Nucleus accumbens (tissue), 56 donors: ENCODE data around the gene CD300A.

Source experiments
- DNase-seq, 56 donors: peaks; one replicate each; lab custom pipeline; 2025; lab: John Stamatoyannopoulos, UW

The CD300A gene

DNA sequence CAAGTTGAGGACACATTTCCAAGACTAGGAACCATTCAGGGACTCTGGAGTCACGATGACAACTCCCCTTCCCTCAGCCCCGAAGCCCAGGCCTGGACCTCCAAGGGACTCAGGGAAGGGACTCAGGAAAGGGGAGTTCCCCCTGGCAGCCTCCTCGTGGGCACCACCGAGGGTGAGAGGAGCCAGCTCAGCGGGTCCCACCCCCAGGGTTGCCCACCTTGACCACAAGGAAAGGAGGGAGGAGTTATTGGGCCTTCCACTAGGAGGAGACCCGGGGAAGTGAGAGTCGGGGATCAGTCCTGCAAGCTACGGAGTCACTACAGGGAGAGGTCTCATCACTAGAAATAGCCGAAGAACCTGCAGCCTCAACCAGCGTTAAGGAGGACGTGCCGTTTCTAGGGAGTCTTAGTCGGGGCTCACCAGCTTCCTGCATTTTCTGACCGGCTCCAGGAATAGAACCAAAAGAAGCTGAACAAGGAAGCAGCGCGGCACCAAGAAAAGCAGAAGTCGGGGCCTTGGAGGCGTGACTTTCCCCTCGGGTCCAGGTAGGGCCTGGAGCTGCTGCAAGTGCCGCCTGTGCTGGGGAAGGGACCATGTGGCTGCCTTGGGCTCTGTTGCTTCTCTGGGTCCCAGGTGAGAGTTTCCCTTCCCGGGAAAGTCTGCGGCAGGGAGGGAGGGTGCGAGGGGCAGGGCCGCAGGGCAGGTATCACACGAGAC, at the start of gene CD300A:
Gene CD300A, plus strand, starts transcription at position 524 of the 717 bp plus-strand sequence. Its CDS starts 70 bp downstream, at position 594.
- peak in 6 of 56 donors; percentile 13 to 39 (median 28) for DNase-seq

DNA sequence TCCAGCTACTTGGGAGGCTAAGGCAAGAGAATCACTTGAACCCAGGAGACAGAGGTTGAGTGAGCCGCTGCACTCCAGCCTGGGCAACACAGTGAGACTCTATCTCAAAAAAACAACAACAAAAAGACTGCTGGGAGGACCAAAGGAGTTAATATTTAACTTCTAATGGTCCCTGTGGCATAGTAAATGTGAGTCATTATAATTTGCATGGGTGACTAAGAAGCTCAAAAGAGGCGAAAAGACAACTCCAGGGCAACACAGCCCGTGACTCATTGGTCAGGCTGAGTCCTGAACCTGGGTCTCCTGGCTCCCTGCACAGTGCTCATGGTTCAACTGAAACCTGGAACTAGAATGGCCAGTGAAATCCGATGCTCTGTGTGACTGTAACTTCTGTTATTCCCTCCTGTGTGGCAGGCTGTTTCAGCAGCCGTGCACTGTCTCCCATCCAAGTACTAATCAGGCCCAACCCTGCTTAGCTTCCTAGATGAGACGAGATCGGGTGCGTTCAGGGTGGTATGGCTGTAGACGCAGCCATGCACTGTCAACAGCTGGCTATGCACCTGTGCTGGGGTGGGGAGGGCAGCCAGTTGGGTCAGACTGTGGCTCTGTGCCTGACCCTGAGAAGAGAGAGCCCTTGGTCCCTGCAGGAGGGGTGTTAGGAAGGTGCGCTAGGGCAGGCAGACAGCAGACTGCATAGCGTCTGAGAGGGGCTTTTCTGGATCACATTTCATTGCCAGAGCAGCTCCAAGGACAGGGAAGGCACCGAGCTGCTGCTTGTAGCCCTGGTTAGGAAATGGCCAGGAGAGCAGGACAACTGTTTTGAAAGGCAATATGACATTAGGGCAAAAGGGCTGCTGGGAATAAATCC, 49.0 kb upstream of the CD300A start:
- DNase-seq: no peak

DNA sequence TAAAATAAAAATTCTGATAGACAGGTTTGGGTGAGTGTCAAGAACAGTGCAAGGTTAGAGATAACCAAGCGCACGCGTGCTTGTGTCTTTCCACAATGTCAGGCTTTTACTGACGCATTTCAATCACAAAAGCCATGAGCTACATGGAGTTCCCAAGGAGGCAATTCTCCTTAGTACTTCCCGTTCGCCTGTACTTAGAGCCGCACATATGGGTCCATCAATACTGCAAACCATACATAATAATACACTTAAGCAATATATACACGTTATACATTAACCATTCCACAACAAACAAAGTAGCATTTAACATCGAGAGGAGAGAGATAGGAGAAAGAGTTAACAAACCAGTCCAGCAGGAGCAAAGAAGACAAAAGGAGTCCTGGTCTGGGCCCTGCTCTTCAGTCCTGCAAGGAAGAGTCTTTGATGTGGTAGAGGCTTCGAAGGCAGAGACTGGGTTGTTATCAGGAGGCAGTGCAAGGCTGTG, 46.5 kb upstream of the CD300A start:
- DNase-seq: no peak

DNA sequence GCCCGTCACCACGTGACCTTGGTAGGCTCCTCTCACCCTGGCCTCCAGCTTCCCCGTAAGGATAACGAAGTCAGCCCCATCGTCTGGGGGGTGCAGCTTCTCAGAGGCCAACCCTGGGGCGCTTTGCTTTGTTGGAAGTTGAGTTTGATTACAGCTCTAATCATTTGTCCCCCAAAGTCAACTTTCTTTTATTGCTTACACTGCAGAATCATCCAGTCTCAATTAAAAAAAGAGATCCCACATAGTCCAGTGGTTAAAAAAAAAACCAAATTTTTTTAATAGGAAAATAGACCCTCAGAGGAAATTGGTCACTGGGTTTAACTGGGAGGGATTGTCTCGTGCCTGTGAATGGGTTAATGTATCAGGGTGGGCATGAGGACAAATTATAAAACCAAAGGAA, 42.3 kb upstream of the CD300A start:
- DNase-seq: no peak

DNA sequence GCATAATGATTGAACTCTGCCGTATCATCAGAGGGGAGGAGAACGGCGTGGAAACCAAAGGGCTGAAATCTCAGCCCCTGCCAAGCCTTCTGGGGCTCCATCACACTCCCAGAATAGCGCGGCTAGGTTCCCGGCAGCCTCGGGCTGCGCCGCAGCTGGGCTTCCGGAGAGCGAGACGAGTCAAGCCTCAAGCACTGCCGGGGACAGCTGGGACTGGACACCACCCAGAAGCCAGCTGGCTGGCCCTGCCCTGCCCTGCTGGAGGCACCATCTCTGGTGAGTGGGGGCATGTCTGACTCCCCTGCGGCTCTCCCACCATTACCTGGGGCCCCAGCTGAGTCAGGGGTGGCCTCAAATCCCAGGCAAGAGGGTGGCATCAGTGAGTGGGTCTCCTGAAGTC, 41.8 kb upstream of the CD300A start:
- DNase-seq: peak in 1 of 56 donors; percentile 21

DNA sequence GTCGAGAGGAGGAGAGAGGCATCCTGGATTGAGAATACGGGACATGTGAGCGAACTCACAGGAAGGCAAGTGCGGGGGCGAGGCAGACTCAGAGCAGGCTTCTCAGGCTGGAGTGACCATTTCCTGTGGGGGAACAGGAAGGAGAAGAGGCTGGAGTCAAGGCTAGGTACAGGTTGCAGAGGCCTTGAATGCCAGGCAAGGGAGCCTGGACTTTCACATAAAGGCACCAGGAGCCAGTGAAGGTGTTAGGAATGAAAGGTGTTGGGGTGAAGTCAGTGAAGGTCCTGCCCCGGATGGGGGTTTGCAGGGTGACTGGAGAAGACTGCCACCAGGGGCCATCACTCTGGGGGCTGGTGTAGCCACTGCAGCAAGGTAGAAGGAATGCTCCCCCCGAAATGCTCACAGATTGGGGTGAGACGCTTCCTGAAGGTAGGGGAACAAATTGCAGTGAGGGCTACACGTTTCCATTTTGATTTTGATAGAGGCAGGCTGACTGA, 39.8 kb upstream of the CD300A start:
- no peak for DNase-seq

DNA sequence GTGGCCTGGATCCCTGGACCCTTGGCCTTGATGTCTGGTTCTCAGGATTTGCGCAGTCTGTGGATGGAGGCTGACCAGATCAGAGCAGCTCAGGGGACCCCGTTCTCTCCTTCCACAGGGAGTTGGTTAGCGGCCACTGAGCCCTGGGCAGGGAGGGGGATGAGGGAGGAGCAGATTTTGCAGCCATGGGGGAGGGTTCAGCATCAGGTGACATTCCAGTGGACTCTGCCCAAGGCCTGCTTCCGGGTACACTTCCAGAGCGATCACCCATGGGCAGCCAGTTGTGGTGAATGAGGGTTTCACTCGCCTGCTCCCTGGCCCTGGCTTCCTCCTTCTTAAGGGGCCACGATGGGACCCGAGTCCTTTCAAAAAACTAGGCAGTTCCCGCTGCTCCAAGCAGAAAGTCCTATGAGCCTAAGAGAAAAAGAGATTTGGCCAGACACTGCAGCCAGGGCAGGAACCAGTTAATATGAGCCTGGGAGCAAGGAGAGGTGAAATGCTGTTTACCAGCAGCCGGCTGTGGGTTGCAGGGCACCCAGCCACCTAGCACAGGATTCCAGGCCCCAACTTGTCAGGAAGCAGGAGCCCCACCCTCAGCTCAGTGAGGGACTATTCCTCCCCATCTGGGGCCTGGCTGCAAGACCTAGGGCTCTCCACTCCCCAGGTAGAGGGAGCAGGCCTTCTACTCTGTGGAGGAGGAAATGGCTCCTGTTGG, 39.2 kb upstream of the CD300A start:
- DNase-seq: peak in 7 of 56 donors; percentile 13 to 47 (median 30)

DNA sequence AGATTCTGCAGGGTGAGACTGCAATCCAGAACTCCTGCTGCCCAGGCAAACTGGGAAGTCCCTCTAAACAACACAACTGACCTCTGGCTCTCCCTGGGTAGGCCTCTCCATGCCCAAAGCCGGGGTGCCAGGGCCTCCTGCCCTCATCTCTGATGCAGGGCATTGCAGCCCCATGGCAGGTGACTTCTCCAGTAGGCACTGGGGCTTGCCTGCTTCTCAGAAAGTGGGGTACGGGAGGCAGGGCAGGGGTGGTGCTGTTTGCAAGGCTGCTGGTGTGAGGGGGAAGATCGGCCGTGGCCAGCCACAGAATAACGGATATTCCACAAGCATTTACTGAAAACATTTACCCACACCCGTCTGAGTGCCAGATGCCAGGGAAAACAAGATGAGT, 38.7 kb upstream of the CD300A start:
- DNase-seq: no peak

DNA sequence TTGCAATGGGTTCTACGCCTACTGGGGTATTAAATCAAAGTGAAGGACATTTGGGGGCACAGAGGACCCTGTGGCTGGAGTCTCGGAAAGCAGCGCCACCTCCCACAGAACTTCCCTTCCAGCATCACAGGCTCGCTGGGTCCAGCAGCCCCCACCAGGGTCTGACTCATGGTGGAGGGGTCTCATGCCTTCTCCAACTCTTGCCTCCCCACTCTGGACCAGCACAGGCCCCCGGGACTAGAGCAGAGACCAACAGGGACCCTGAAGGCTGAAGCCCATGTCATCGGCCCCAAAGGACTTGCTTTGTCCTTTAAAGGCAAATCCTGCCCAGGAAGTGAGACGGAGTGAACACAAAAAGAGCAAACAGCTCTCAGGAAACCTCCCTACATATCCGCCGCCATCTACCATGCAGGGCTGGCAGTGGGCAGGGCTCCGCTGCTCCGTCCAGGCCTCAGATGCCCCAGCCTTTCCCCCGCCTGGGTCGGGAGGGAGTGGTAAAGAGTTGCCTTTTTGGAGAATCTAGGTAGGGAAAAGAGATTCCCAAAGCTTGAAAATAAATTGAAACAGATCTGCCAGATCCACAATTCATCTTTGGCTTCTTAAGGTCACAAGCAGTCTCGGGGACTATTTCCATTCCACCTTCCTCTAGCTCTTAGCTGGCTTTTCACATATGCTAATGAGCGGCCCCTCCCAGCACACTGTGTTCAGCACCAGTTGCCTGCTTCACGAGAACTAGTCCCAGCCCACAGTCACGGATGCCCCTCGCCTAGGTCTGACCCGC, 36.6 kb upstream of the CD300A start:
- DNase-seq: no peak

DNA sequence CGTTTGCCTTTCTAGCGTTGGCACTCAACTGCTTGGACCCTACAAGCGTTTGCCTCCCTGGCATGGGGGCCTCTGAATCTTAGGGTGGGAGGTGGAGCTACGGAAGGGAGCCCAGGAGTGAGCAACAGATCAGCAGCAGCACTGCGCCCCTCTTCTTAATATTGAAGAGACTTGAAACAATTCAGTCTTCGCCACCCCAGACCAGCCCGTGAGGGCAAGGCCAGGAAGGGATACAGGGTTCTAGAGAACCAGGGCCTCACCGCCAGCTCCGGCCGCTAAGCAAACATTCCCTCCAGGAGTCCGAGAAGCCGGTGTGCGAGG, 36.1 kb upstream of the CD300A start:
- no peak for DNase-seq

DNA sequence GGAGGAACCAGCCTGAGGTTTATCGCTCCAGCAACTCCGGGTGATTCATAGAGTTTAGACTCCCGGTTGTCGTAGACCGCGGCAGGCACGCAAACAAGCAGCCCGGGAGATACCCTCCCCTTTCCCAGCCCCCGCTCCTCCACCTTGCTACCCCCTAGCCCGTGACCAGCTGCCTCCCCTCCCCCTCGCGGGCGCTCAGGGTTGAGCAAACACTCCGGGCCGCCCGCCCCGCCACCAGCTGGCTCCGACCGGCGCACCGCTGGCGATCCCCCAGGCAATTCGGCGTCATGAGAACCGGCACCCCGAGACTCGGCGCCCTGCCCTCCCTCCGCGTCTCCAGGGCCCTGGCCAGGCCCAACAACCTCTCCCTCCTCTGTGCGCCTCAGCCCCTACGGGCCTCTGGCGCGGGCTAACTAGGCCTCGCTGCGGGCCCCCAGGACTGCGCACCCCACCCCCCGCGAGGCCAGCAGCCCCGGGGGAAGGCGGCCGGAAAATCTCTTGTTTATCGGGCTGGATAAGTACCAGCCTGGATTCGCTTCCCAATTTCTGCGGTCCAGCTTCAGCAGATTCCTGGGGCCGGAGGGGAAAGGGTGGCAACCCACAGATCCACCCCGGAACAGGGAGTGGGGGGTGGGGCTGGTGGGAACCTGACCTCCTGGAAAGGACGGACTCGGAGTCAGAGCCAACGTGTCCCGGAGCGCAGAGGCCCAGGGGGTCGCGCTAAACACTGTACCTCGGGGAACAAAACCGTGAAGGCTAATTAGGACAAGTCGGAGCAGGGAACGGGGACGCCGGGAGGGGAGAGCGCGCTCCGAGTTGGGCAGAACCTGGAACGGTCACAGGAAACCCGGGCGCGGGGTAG, 35.5 kb upstream of the CD300A start:
- DNase-seq: peak in 44 of 56 donors; percentile 17 to 84 (median 53)

DNA sequence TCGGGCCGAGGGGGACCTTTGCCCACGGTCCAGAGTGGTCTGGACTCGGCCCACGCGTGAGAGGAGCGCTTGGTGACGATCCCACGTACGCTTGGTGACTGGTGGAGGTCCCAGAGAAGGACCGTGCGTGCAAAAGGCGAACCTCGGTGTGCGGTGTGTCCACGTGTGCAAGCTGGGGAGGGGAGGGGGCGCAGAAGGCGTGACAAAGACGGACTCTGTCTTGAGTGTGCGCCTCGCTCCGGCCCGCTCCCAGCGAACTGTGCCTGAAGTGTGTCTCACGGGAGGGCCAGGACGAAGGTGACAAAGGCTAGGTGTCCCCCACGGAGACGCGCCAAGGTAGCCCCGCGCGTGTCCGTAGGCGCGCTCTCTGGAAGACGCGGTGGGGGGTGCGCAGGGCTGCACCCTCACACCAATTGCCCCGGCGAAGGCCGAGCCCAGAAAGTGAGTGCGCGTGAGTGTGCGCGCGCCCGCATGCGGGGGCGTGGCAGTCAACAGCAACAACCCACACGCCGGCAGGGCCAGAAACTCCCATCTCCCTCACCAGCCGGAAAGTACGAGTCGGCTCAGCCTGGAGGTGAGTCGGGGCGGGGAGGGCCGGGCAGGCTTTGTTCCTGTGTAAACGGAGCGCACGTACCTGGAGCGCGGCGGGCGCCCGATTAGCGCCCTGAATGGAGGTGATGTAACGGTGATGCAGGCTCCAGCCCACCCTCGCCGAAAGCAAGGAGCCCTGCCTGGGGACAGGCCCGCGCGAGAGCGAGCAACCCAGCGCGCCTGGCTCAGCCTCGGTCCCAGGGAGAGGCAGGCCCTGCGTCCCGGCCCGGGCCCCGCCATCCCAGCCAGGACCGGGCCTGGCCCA, 34.6 kb upstream of the CD300A start, which contains the start of gene GPRC5C:
Gene GPRC5C, plus strand, starts transcription at position 521 of the 856 bp plus-strand sequence. CDS start 7,689 bp downstream, outside the sequence.
- peak in 29 of 56 donors; percentile 14 to 76 (median 40) for DNase-seq

DNA sequence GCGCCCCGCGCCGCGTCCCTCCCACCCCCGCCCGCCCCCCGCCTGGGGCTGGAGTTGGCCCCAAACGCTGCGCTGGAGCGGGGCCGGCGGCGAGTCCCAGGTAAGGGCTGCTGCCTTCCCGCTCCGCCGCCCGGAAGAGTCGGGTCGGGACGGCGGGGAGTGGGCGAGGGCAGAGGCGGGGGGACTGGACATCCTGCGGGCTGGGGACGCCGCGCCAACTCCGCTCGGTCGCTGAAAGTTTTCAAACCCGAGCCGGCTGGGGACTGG, 34.1 kb upstream of the CD300A start:
- peak in 1 of 56 donors; percentile 63 for DNase-seq

DNA sequence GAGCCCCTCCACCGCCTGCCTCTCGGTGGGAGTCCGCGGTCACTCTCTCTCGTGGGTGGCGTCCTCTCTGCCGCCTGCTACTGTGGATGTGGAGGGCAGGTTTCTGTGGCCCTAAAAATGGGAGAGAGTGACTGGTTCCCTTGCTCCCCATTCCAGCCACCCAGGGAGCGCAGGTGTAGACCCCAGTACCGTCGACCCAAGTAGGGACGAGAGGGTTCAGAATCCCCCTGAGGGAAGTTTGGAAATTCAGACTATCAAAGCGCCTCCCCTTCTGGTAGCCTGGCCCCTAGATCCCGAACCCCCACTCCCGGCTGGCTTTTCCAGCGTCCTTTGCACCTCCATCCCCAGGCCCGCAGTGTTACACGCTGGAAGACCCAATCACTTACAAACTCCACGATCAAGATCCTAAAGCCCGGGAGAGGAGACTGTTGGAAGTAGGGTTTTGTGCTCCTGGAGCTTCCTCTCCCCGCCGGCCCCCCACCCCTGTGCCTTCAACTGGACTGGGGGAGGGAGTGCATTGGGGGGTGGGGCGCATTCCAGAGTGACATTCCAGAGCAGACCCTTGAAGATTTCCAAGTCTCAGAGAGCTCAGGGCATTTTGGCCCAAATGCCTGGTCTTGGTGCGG, 33.6 kb upstream of the CD300A start:
- no peak for DNase-seq

DNA sequence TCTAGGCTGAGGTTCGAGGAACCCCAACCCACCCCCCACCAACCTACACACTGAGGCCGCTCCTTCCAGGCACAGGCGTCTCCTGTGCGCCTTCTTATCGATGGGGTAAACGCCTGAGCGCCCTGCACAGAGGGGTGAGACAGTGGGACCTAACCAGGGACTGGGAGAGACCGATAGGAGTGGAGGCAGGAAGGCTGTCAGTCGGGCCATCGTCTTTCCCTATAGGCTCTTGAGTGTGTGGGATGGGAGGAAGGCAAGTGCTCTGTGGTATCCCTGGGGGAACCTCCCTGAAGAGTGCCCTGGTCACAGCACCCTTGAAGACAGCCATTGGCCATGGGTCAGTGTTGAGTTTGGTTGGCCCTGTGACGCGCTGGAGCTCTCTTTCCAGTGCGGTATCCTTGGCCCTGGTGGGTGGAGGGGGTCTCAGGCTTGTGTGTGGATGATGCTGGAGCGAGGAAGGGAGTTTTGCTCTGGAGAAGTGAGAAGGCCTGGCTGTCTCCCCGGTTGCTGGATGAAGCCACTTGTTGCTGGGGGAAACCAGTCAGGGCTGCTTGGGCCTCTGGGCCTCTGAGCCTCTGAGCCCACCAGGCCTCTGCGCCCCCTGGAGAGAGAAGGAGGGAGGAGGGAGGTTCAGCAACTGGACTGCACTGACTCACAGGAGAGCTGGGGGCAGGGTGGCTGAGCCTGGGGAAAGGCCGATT, 32.9 kb upstream of the CD300A start:
- DNase-seq: peak in 1 of 56 donors; percentile 40

DNA sequence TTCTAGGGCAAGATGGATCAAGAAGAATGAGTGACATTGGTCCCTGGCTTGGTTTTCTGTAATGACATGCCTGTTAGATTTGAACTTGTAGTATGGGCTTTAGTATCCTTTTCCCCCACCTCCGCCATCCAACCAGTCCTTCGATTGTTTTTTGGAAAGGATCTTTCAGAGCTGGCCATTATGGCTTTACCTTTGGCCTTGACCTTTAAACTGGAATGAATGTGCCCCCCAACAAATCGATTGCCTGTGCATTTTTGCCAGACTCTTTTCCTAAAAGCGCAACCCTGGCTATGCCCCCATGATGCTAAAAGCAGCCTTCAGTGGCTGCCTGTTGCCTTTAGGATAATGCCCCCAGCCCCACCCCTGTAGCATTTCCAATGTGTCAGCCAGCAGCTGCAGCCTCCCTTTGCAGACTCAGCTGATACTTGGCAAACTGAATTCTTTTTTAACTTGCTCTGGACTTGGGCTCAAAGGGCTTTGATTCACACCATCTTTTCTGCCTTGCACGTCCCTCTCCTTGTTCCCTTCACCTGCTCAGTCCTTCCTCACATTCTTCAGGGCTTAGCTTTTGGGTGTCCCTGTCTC, 30.6 kb upstream of the CD300A start:
- DNase-seq: no peak

DNA sequence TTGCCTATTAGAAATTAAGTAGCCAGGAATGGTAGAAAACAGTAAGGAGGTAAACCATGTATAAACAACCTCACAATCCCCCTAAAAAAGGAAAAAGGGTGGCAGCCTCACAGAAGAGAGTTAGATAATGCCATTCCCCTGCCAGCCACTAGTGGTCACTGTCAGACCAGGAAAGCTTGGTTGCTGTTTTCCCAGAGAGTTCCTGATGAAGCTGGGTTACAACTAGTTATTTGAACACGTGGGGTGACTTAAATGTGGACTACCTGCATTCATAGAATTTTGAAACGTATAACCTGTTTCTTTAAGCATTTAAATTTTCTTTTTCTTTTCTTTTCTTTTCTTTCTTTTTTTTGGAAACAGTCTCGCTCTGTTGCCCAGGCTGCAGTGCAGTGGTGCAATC, 28.7 kb upstream of the CD300A start:
- DNase-seq: no peak
